GM19438 (cell line): Measurements from ENCODE around the gene GUK1.

Experiments used
- ATAC-seq: cut with Tn5 transposase; IDR thresholded peaks from one replicate; pipeline ENCODE4 v1.9.1; 2021; ENCODE audit warnings: low read depth; ENCODE audit not compliant: unreplicated experiment

GUK1 gene

DNA sequence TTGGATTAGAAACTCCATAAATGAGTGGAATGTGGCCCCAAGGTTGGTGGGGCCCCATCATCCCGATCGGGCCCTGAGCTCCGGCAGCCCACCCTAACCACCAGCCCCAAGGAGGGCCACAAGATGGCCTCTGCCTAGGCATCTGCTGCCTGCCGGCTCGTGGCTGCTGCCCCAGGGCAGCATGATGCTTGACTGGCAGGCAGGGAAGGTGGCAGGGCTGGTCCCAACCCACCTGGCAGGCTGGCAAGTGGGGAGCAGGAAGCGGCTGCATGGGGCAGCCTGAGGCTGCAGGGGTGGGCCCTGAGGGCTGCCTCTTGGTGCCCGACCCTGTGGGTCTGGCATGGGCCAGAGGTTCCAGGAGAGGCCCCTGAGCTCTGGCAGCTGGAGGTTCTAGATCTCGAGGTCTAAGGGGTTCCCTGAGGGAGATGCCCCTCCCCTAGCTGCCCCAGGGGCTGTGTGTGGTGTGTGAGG is 8.9 kb downstream of the GUK1 start:
- ATAC-seq = no peak

DNA sequence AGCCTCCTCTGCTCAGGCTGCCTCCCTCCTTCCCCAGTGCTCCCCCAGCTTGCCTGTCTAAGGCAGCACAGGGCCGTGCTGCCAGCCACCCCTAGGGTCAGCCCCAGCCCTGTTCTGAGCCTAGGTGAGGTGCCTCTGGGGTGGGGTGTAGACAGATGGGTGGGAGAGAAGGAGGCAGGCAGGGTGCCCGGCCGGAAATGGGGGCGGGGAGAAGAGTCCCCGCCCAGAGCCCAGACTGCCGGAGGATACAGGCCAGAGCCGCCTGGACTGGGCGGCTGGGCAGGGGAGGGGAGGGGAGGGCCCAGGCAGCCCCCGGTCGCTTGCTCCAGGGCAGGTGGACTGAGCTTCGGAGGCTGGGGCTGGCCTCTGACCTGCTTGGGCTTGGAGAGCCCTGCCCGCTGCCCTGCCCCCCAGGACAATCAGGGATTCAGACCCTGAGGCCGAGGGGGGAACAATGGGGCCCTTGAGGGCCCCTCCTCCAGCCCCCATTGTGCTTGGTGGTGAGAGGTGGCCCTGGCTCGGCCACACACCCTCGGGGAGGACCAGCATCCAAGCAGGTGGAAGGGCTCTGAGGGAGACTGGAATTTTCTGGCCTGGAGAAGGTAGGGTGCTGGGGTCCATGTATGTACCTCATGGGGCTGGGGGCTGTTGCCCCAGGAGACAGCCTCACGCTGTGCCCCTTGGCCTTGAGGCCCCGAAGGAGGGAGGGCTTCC is 9.5 kb downstream of the GUK1 start, which contains the start of gene GJC2:
TSS of gene GJC2 (plus strand) at position 525 of the 714 bp plus-strand sequence. CDS start 7,829 bp downstream, outside the sequence.
- ATAC-seq = no peak

GRCh38 chr1:228150120-228150460 is 10.0 kb downstream of the GUK1 start:
- no peak for ATAC-seq

DNA sequence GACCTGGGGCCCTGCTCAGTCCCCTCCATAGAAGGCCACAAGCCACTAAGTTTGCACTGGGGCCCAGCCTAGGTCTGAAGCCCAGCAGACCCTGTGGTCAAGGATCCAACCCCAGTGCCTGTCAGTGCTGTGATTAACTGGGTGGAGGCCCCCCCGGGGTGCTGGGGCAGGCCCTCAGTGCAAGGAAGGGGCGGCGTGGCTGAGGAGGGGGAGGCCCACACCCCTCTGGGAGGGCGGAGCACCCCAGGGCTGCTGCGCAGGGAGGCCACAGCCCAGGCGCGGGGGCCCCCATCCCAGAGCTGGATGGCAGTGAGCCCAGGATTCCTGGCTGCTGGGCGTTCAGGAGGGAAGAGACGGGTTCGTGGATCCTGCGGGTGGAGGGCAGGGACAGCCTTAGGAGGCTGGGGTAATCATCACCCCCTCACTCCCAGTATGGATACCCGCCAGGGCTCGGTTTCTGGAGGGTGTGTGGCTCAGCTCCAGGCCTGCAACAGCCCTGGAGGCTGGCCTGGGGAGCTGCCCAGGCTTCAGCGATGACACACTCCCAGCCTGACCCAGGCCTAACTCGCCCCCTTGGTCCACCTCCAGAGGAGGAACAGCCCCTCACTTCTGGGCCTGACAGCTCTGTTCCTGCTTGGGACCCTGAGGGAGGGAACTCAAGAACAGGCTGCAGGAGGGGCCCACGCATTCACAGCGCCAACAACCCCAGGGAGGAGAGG is 10.5 kb downstream of the GUK1 start:
- no peak for ATAC-seq

DNA sequence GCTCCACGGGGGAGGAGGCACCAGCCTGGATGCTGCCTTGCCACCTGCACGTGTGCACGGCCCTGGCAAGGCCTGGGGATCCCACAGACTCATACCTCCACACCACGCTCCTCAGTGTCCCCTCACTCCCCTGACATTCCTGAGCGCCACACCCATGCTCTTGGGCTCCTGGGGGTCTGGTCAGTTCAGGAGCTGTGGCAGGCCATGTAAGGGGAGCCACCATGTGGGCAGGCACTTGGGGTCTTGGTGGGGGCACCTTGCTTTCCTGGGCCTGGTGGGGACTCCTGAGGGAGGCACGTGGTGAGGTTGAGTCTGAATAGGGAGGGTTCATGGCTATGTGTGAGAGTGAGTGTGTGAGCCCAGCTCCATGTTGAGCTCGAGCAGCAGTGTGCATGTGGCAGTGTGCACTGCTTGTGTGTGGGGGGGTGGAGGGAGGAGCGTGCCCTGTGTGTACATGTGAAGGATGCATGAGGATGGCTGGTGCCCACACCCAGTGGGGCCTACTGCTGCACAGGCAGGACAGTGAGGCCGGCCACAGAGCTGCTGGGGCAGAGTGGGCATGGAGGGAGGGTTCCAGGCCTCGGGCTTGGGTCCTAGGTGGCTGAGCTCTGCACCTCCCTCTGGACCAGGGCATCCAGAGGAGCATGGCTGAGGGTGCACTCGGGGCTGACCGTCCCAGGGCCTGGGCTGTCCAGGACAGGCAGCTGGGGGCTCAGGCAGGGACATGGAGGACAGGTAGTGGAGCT is 11.3 kb downstream of the GUK1 start:
- no peak for ATAC-seq

- ATAC-seq = no peak
Observed at GRCh38 chr1:228152097-228152917, 12.2 kb downstream of the GUK1 start.

- no peak for ATAC-seq
Observed at GRCh38 chr1:228152918-228153258, 12.8 kb downstream of the GUK1 start.

- ATAC-seq = no peak
Observed at GRCh38 chr1:228154021-228154669, 14.1 kb downstream of the GUK1 start.

- ATAC-seq = no peak
Observed at GRCh38 chr1:228154670-228155571, 14.8 kb downstream of the GUK1 start.

GRCh38 chr1:228155596-228156514 is 15.8 kb downstream of the GUK1 start:
- no peak for ATAC-seq

- no peak for ATAC-seq
Observed at GRCh38 chr1:228156515-228156881, 16.4 kb downstream of the GUK1 start.

DNA sequence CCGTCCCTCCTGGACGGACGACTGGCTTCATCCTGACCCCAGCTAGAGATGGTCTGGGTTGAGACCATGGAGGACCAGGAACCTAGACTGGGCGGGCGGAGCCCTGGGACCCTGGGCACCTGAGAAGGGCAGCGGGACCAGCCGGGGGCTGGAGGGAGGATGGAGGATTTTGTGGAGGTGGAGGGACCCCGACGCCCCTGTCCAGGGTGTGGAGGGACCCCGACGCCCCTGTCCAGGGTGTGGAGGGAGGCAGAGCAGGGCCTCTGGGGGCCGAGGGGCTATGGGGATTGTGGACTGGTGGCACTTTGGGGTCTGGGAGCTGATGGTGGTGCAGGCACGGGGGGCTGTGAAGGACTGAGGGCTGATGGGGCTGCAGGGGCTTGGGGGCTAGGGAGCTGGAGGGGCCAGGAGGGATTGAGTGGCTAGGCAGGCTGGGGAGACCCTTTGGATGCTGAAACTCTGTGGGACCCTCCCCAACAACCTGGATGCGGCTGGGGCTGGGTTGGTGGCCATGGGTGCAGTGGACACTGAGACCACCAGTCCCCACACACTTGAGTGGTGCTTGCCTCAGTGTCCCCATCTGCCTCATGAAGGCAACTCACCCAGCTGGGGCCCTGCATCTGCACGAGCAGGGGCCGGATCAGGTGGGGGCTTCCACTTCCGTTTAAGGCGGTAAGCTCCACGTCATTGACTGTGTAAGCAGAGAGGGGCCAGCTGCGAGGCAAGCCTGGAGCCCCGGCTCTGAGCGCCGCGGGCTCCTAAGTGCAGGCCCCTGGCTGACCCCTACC is 17.1 kb downstream of the GUK1 start:
- ATAC-seq = no peak

GRCh38 chr1:228157729-228158126 is 17.6 kb downstream of the GUK1 start:
- ATAC-seq = no peak

GRCh38 chr1:228158151-228159007 is 18.3 kb downstream of the GUK1 start:
- ATAC-seq = no peak

DNA sequence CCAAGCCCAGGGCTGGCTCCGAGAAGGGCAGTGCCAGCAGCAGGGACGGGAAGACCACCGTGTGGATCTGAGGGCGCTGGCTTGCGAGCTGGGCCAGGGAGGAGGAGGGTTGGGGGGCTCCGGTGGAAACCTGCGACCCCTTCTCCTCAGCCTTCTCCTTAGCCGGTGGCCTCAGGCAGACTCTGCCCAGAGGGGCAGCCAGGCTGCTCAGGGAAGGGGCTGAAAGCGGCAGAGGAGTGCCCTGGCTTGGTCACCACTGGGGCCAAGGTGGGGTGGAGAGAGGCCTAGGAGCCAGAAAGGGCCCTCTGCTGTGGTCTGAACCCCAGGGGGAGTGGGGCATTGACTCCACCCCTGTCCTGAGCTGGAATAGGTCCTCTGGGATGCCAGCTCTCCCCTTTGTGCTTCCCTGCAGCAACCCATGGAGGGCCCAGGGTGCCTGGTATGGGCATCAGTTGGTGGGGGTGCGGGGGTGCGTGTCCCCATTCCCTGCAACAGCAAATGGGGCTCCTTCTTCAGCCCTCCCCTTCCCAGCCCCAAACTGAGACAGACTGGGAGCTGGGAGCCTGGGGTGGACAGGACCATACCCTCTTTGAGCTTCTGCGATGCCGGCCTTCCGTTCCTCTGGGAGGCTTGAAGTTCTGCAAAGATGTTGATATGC is 19.1 kb downstream of the GUK1 start:
- no peak for ATAC-seq

DNA sequence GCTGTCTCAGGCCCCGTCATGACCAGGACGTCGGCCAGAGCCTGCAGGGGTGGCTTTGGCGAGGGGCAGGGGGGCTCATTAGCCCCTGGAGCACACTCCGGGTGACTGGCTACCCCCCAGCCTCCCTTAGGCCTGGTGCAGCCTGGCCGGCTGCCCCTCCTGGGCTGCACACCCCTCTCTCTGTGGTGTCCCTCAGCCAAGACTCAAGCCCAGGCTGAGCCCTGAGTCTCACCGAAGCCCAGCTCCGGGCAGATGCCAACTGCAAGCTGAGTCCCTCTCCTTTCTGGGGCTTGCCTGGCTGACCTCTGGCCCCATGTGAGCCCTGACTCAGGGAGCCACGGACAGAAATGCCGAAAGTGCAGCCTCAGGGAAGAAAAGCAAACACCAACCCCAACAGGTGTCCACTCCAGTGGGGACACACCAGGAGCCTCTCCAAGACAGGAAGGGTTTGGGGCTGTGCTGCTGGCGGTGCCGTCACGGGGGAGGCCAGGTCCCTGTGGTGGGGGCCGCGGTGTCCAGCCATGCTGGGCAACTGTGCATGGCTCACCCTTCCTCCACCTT is 20.2 kb downstream of the GUK1 start:
- ATAC-seq = no peak
